ENCODE results near the gene TXNL4B. TPM values are rescaled to one million over a fixed set of nuclear protein-coding genes. Genes with fewer than 3 reads are reported as not detected.

Gene TXNL4B
- polyA plus RNA-seq, 4 donors: 18.8 to 22.8 (median 20.6) TPM

DNA sequence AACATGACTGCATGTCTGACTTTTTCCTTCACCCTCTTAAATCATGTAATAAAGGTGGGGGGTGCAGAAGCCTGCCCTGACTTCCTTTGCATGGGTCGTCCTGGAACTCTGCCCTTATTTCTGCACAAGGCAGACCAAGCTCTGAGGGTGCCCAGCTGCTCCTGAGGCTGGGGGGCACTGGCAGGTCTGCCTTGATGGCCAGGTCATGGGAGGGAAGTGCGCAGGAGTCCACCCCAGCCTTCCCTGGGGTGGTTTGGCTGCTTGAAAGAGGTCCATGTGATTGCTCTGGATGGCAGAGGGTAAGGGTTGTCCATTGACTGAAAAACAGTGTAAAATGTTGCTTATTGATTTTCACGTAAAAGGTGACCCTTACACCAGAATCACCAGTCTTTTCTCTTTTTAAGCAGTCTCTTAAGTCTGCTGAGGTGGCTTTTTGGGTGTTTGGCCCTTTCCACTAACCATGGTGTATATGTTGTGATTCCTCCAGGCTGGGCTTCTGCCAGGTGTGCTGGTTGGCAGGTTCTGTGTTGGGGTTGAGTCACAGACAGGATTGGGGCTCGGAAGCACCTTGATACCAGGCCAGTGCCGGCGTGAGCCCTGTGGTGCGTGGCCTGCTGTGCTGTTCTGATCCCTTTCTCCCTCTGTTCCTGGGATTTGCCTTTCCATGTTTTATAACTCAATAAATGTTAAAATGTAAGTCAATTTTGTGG is 19.6 kb upstream of the TXNL4B start:
- no peak for DNase-seq (ENCODE audit: low read depth in 4 of 4, low spot score in 2 of 4)

DNA sequence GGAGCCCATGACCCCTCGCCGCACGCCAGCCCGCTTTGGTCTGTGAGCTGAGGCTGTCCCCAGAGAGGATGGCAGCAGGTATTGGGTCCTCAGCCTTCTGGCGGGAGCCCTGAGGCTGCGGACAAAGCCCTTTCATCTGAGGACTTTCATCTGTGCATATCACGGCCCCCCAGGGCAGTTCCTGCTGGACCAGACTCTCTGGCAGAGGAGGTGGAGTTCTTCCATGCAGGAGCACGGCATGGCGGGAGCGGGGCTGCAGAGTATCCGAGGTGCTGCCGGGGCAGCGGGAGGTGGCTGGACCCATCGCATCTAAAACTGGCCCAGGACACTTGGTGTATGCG is 19.0 kb upstream of the TXNL4B start:
- no peak for DNase-seq (ENCODE audit: low read depth in 4 of 4, low spot score in 2 of 4)

DNA sequence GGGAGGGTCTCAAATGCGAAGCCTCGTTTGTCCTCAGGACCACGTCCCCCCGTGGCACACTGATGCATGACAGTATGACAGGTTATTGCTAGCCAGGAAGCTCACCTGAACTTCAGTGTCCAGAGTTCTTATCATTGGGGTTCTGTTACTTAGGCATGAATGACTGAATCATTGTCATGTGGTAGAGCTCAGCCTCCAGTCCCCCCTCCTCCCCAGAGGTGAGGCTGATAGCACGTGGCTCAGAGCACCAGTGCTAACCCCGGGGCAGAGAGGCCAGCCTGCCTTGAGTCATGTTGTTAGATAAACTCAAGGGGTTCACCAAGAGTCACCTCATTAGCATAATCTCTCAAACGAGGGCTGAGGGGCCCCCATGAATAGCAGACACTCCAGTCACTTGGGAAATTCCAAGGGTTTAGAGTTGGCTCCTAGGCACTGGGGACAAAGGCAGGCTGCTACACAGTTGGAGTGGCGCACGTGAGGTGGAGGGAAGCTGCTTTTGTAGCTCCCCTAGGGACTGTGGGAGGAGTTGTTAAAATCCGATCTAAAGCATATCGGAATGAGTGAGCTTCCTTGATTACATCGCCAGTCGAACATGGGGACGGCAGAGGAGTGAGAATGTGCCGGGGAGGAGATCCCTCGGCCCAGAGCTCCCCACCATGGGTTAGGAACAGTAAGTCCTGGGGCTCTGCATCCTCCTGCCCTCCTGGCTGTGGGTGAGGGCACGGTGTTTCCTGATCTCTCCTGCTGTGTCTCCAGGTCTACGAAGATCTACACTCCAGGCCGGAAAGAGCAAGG is 18.4 kb upstream of the TXNL4B start:
- DNase-seq (ENCODE audit: low read depth in 4 of 4, low spot score in 2 of 4): no peak

DNA sequence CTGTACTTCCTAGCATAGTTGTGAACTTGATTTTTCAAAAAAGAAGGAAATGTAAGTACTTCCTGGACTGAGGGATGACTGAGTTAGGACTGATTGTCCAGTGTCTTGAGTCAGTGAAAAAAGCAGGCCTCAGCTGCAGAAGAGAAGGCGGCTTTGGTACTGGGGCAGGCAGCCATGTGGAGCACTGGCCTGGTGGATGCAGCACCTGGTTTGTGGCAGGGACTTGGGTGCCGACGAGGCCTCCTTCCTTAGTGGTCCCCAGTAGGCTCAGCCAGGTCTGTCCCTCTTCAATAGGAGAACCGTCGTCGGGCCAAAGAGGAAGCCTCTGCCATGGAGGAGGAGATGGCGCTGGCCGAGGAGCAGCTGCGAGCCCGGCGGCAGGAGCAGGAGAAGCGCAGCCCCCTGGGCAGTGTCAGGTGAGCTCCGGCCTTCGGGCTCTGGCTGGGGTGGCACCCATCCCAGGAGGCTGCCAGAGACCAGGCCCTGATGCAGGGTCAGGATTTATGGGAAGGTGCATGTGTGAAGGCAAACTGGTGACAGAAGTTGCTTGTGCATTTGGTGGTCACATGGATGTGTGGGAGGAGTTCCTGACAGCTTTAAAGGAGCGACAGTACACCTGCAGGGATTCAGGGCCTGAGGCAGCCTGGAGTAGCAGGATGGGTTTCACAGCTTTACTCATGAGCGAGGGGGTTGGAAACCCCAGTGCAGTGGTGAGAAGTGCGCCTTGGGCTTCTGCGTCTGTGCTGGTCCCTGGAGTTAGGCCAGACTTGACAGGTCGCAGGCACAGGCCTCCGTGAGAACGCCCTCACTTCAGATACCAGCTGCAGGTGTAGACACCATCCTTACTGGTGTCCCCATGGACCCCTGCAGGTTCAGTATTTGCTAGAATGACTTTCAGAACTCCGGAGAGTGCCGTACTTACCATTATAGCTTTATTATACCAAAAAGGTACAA is 17.5 kb upstream of the TXNL4B start:
- no peak for DNase-seq (ENCODE audit: low read depth in 4 of 4, low spot score in 2 of 4)

DNA sequence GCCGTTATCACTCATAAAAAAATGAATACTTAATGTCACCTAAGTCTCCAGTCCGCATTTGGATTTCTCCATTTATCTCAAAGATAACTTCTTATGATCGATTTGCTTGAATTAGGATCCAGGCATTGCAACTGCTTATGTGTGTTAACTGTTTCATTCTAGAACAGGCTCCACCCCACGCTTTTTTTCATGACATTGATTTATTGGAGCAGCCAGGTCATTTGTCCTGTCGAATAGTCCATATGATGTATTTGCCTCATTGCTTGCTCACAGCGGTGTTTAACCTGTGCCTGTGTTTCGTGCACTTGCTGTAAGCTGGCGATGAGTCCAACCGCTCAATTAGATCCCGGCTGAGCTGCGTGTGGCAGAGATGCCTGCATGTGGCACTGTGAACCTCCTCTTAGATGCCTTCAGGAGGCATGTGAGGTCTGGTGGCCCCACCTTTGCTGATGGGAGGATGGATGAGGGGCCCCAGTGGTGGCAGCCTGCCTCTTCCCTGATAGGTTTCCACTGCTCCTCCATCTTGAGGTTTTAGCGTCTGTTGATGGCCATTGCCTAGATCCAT is 16.6 kb upstream of the TXNL4B start:
- DNase-seq (ENCODE audit: low read depth in 4 of 4, low spot score in 2 of 4): no peak

DNA sequence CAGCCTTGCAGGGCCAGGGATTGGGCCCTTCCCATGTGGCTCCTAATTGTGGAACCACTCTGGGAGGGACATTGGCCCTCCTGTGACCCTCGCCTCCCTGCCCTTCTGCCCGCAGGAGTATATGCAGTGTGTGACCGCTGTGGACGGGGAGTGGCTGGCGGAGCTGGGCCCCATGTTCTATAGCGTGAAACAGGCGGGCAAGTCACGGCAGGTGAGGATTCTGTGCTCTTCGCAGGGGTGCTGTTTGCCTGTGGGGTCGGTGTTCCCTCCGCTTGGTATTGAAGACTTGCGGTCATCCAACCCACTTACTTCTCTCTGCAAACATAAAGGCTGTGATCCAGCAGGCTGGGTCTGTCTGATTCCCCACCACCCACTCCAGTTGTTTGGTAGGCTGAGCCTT is 15.9 kb upstream of the TXNL4B start:
- no peak for DNase-seq (ENCODE audit: low read depth in 4 of 4, low spot score in 2 of 4)

DNA sequence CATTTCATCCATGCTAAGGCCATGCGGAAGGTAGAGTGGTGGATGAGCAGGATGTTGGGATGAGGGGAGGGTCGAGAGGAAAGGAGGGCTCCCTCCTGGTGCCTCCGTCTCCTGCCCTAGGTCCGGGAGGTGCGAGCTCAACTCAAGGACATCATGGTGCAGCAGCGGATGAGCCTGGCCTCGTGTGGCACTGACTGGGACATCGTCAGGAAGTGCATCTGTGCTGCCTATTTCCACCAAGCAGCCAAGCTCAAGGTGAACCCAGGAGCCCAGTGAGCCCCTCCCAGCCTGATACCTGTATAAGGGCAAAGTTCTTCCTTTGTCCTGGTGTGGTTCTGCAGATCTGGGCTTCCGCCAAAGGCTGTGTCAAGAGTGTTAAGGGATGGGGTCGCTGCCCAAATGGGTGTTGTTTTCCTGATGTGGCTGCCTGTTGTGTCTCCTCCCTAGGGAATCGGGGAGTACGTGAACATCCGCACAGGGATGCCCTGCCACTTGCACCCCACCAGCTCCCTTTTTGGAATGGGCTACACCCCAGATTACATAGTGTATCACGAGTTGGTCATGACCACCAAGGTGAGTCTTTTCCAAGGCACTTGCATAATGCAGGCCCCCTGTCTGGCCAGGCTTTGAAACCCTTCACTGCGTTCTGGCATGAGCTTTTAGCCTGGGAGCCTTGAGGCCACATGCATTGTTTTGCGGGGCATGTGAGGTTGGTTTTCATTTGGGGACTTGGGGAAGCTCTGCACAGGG is 15.1 kb upstream of the TXNL4B start:
- no peak for DNase-seq (ENCODE audit: low read depth in 4 of 4, low spot score in 2 of 4)

DNA sequence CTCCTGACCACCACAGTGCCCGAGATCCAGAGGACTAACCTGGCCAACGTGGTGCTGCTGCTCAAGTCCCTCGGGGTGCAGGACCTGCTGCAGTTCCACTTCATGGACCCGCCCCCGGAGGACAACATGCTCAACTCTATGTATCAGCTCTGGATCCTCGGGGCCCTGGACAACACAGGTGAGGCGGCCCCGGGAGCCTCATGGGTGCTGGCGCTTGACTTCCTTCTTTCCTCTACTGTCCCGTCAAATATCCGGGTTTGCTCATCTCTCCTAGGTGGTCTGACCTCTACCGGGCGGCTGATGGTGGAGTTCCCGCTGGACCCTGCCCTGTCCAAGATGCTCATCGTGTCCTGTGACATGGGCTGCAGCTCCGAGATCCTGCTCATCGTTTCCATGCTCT is 14.0 kb upstream of the TXNL4B start:
- DNase-seq (ENCODE audit: low read depth in 4 of 4, low spot score in 2 of 4): no peak

DNA sequence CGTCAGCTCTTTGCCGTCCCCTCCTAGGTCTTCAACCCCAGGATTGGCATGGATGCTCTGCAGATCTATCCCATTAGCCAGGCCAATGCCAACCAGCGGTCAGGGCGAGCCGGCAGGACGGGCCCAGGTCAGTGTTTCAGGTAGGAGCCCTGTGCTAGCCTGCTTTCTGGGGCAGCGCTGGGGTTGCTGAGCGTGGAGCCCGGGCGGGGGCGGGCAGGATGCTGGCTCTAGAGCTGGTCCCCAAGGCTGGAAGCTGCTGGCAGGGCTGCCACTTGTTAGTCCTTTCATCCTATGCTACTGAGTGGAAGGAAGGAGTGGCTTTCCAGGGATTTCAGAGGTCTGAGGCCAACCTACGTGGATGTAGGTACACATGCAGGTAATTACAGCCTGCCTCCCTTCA is 12.6 kb upstream of the TXNL4B start:
- DNase-seq (ENCODE audit: low read depth in 4 of 4, low spot score in 2 of 4): no peak

DNA sequence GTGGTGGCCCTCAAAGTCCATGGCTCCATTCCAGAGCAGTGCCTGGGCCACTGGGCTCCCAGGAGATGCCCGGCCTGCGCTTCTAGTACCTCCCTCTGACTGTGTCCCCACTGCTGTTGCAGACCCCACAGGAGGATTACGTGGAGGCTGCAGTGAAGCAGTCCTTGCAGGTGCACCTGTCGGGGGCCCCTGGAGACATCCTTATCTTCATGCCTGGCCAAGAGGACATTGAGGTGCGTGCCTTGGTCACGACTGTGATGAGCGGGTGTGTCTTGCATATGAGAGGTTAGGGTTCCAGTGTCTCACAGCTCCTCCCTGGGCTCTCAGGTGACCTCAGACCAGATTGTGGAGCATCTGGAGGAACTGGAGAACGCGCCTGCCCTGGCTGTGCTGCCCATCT is 11.5 kb upstream of the TXNL4B start:
- no peak for DNase-seq (ENCODE audit: low read depth in 4 of 4, low spot score in 2 of 4)

DNA sequence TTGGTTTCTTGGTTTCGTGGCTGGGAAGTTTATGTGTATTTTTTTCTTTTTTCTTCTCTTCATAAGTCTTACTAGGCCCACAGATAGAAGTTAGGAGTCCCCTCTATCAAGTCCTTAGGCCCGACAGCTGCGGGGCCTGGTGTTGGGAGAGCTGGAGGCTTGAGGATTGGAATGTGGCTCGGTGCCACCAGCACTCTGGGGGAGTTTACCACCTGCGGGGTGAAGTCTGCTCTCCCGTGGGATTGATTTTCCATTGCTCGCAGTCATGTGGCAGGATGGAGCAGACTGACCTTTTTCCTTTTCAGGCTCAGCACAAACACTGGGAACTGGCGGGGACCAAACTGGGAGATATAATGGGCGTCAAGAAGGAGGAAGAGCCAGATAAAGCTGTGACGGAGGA is 7.8 kb upstream of the TXNL4B start:
- no peak for DNase-seq (ENCODE audit: low read depth in 4 of 4, low spot score in 2 of 4)

DNA sequence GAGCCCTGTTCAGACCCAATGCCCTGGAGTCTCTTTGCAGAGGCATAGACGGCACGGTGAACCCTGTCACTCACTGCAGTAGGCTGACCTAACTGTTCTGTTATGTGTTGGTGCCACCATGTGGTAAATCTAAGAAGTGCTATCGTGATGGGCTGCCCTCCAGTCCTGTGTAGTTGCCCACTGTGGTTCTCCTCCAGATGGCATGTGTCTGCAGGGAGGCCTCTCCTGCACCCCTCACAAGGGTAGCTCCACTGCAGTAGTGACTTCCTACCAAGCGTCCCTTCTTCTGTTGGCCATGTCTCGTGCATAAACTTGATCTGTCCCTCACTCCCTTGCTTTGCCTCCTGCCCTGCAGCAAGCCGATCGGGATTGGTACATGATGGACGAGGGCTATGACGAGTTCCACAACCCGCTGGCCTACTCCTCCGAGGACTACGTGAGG is 6.0 kb upstream of the TXNL4B start:
- peak; percentile 4 to 19 (median 11) for DNase-seq (ENCODE audit: low read depth in 4 of 4, low spot score in 2 of 4)

DNA sequence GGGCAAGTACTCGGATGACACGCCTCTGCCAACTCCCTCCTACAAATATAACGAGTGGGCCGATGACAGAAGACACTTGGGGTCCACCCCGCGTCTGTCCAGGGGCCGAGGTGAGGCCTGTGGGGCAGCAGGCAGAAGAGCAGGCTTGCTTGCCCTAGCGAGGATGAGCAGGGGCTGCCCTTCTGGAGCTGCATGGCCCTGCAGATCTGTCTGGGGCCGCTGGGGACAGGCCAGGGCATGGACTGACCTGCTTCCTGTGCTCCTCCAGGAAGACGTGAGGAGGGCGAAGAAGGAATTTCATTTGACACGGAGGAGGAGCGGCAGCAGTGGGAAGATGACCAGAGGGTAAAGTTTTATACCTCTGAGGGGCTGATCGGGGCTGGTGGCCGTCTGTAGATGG is 5.5 kb upstream of the TXNL4B start:
- DNase-seq (ENCODE audit: low read depth in 4 of 4, low spot score in 2 of 4): no peak

DNA sequence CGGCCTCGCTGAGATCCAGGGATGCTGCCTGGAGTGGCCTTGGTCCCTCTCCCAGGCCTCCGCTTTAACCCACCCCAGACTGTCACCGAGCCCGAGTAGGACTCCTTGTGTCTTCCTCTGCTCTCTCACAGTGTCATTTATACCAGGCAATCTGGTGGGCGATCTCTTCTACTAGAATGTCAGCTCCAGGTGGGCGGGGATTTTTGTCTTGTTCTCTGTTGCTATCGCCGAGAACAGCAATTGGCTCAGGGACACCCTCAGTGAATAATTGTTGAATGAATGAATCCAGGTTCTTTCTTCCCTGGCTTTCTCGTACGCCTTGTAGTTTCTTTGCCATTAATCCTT is 818 bp upstream of the TXNL4B start:
- DNase-seq (ENCODE audit: low read depth in 4 of 4, low spot score in 2 of 4): no peak

DNA sequence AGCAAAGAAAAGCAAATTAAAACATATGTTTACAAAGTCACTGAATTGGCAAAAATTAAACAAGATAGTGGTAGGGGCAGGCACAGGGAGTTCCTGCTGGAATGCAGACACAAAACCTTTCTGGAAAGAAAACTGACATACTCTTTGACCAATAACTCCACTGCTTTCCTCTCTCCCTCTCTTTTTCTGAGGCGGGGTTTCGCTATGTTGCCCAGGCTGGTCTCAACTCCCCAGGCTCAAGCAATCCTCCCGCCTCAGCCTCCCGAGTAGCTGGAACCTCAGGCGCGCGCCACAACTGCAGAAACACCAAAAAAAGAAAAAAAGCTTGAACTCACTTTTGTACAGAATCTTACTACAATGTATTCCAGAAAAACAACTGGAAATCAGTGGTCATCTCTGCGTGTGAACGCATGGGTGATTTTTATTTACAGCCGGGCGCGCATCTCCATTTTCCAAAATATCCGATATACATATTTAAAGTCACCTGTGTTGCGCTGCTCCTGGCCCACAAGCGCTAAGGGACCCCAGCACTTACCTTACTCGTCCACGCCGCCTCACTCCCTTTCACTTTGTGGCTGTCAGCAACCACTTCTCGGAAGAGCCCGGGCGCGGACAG is 480 bp downstream of the TXNL4B start:
- peak in 2 of 4 donors; percentile 7 to 11 for DNase-seq (ENCODE audit: low read depth in 4 of 4, low spot score in 2 of 4)

DNA sequence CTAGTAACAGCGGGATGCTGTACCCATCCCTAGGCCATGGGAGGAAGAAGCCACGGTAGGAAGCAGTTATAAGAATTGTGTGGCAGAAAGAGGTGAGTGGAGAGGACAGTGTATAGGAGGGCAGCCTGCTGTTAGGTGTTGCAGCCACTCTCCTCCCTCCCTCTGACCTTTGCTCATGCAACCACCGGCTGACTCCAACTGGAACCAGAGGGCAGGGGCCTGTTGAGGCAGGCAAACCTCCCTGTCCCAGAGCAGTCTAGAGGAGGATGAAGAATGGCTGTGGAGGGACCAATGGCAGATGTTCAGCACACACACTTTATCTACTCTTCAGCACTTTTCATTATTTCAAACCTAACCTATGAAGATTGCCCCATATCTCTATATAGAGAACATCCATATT is 2.2 kb downstream of the TXNL4B start:
- no peak for DNase-seq (ENCODE audit: low read depth in 4 of 4, low spot score in 2 of 4)

DNA sequence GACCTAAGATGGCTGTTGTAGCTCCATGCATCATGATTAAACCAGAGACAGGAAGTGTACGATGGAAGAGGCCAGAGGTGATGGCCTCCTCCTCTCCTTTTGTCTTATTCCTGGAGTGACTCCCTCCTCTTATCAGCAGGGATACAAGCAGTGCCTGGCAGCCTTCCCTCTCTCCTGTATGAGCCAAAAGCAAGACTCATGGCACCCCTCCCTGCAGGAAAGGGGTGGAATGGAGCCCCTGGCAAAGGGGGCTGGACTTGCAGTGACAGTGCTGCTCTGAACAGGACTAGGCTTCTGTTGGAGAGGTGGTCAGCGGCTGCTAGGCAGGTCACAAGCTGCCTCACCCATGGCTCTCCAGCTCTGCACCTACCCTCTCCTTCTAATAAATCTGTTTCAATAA is 8.4 kb downstream of the TXNL4B start:
- DNase-seq (ENCODE audit: low read depth in 4 of 4, low spot score in 2 of 4): no peak

DNA sequence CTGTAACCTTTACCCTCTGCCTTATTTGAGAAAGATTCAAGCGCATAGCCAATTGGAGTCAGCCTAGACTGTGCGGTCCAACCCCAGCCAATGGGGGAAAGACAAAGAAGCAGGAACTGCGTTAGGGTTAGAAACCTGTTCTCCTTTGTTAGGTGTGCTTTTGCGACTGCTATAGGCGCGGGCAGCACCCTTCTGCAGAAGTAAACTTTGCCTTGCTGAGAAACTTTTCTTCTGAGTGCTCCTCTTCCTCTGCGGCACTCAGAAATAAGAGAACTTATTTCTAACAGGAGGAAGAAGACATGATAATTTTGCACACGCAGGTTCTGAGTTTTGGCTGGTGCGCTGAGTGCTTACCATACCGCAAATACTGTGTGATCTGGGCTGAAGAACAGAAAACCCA is 9.0 kb downstream of the TXNL4B start:
- no peak for DNase-seq (ENCODE audit: low read depth in 4 of 4, low spot score in 2 of 4)

DNA sequence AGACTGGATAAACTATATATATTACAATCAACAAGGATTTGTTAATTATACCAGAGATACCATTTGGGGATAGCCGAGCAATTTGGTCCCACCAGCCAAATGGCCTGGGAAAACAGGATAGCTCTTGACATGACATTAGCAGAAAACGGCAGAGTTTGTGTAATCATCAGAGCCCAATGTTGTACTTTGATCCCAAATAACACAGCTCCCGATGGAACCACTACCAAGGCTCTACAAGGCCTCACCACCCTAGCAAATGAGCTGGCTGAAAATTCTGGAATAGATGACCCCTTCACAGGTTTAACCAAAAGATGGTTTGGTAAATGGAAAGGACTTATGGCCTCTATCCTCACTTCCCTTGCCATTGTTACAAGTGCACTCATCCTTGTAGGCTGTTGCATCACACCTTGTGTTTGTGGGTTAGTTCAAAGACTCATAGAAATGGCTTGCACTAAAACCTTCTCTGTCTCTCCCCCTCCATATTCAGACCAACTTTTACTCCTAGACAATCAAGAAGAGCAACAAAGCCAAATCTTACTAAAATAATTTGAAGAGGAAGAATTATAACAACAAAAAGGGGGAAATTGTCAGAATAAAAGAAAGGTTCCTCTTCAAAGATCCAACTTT is 9.5 kb downstream of the TXNL4B start:
- DNase-seq (ENCODE audit: low read depth in 4 of 4, low spot score in 2 of 4): no peak

All from left renal cortex interstitium (tissue), 4 donors.